WERI-Rb-1 (cell line): ENCODE results near the gene NPAP1.
"Not testable (repeated sequence)": the region's sequence is repeated elsewhere in the genome, so short reads cannot be mapped to it uniquely, and the experiment has no call there.

ENCODE experiments used
- DNase-seq: peaks from one replicate; pipeline ENCODE4 v3.0.0-alpha.2; 2020
- H3K27ac ChIP-seq: fragments of 250-450 bp; sonication (Bioruptor Pico); 2 replicates; pipeline ENCODE4 v1.5.1; 2020; ENCODE audit warnings: mild to moderate bottlenecking, moderate library complexity
- H3K27me3 ChIP-seq: fragments of 250-450 bp; sonication (Bioruptor Pico); 2 replicates; pipeline ENCODE4 v1.5.1; 2021; ENCODE audit warnings: mild to moderate bottlenecking, low read depth, moderate library complexity; ENCODE audit not compliant: insufficient read depth, severe bottlenecking
- H3K36me3 ChIP-seq: fragments of 250-450 bp; sonication (Bioruptor Pico); 2 replicates; pipeline ENCODE4 v1.5.1; 2020; ENCODE audit warnings: mild to moderate bottlenecking, moderate library complexity
- H3K4me3 ChIP-seq: 2 replicates; pipeline ENCODE4 v1.5.1; 2011; ENCODE audit warnings: low read depth, mild to moderate bottlenecking, control low read depth, low read length
- H3K9me3 ChIP-seq: fragments of 250-450 bp; sonication (Bioruptor Pico); 2 replicates; pipeline ENCODE4 v1.5.1; 2021; ENCODE audit warnings: mild to moderate bottlenecking, moderate library complexity; ENCODE audit not compliant: severe bottlenecking
- CTCF ChIP-seq: IDR thresholded peaks from 2 replicates; pipeline ENCODE4 v1.5.1; 2011; ENCODE audit warnings: low read depth, mild to moderate bottlenecking, control low read depth, inconsistent platforms, low read length

NPAP1 gene, protein sequence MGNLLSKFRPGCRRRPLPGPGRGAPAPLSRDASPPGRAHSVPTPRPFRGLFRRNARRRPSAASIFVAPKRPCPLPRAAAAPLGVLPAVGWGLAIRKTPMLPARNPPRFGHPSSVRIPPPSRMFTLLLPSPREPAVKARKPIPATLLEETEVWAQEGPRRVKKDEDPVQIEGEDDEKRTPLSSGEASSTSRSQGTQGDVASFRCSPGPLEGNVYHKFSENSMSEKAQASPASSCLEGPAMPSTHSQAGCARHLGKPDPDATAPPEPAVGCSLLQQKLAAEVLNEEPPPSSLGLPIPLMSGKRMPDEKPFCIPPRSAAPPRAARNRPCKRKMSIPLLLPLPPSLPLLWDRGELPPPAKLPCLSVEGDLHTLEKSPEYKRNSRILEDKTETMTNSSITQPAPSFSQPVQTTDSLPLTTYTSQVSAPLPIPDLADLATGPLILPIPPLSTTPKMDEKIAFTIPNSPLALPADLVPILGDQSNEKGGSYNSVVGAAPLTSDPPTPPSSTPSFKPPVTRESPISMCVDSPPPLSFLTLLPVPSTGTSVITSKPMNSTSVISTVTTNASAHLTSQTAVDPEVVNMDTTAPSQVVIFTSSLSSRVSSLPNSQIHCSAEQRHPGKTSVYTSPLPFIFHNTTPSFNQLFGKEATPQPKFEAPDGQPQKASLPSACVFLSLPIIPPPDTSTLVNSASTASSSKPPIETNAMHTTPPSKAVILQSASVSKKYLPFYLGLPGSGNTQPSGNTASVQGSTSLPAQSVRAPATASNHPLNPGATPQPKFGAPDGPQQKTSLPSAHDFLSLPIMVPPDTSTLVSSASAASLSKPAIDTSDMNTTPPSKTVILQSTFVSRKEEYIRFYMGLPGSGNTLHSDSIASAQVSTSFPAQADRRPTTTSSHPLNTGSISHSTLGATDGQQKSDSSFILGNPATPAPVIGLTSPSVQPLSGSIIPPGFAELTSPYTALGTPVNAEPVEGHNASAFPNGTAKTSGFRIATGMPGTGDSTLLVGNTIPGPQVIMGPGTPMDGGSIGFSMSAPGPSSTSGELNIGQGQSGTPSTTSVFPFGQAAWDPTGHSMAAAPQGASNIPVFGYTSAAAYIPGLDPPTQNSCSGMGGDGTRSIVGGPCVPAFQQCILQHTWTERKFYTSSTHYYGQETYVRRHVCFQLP

GRCh38 chr15:24675332-24676144, at the start of gene NPAP1:
Gene NPAP1, plus strand, starts transcription at chr15:24675775. Its CDS starts 93 bp downstream, at chr15:24675868.
- no peak within 1 kb of the TSS for H3K27ac ChIP-seq
- H3K9me3 ChIP-seq: no peaks in the 10 kb centered on the region
- H3K27me3 ChIP-seq: peaks cover 31% of the 10 kb centered on the region
- TF ChIP-seq CTCF: no peak
- H3K36me3 ChIP-seq: no peaks in the 10 kb centered on the region
- no peak for DNase-seq
- H3K4me3 ChIP-seq: no peak within 1 kb of the TSS

DNA sequence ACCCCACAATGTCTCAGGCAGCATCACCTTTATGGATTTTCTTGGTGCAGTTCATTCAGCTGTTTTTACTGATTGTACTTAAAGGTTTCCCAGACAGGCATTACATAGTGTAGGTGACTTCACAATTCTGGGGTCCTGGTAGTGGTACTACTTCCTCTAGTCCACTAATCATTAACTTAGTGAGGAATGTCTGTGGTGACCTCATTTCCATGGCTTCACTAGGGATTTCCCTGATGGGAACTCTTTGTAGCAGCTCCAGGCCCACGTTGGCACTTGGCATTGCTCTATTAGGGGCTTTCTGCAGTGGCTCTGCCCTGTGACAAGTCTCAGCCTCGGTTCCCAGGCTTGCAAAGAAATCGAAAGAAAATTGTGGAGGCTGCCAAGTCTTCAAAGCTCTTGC, 48.1 kb upstream of the NPAP1 start:
- TF ChIP-seq CTCF: no peak
- Histone ChIP-seq H3K9me3 (no peaks in the 10 kb centered on the region), H3K27ac (no peak overlapping the region), H3K4me3 (no peak overlapping the region), H3K27me3 (peaks cover 3% of the 10 kb centered on the region), H3K36me3 (no peaks in the 10 kb centered on the region)
- DNase-seq: no peak

DNA sequence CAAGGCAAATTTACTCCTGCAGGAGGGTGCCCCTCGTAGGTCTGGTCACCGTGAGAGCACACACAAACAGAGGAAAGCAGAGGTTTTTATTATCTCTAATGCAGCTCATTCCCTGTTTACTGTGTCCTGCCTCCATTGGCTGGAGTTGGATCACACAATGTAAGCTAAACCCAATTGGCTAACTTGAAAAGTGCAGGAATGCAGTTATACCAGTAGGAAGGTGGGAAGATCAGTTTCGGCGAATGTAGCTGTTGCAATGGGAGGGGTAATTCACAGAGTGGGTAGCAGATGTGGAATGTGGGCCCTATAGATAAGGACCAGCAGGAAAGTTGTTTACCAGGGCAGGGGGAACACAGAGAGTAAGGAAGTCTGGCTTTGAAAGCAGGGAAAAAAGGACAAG, 42.5 kb upstream of the NPAP1 start:
- TF ChIP-seq CTCF: no peak
- no peak overlapping the region for H3K4me3 ChIP-seq
- H3K36me3 ChIP-seq: no peaks in the 10 kb centered on the region
- H3K27me3 ChIP-seq: peaks cover 3% of the 10 kb centered on the region
- peaks cover 3% of the 10 kb centered on the region for H3K9me3 ChIP-seq
- DNase-seq: no peak
- no peak overlapping the region for H3K27ac ChIP-seq

DNA sequence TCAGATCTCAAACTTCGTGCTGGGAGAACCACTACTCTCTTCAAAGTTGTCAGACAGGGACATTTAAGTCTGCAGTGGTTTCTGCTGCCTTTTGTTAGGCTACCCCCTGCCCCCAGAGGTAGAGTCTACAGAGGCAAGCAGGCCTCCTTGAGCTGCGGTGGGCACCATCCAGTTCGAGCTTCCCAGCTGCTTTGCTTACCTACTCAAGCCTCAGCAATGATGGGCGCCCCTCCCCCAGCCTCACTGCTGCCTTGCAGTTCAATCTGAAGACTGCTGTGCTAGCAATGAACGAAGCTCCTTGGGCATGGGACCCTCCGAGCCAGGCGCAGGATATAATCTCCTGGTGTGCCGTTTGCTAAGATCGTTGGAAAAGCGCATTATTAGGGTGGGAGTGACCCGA, 36.2 kb upstream of the NPAP1 start:
- H3K36me3 ChIP-seq, H3K9me3 ChIP-seq, H3K4me3 ChIP-seq, DNase-seq, H3K27ac ChIP-seq: not testable (repeated sequence)
- H3K27me3 ChIP-seq: peaks cover 13% of the 10 kb centered on the region

- Histone ChIP-seq H3K36me3 (no peaks in the 10 kb centered on the region), H3K27me3 (peaks cover 5% of the 10 kb centered on the region), H3K4me3 (no peak overlapping the region), H3K9me3 (no peaks in the 10 kb centered on the region), H3K27ac (no peak overlapping the region)
- no peak for TF ChIP-seq CTCF
- DNase-seq: no peak
Measured at GRCh38 chr15:24645627-24646026, 29.9 kb upstream of the NPAP1 start.
